NK-92 (cell line): ENCODE results near the gene CFAP20.

ENCODE experiments used
- DNase-seq: peaks from one replicate; lab custom pipeline; 2025; ENCODE audit not compliant: unreplicated experiment; lab: John Stamatoyannopoulos, UW

The CFAP20 gene

GRCh38 chr16:58125041-58125440 is 4.1 kb downstream of the CFAP20 start:
- no peak for DNase-seq

GRCh38 chr16:58124601-58124915 is 4.6 kb downstream of the CFAP20 start:
- no peak for DNase-seq

- DNase-seq = no peak
These were observed 5.1 kb downstream of the CFAP20 start for GRCh38 chr16:58123896-58124600.

- DNase-seq = no peak
These were observed 8.0 kb downstream of the CFAP20 start for GRCh38 chr16:58121132-58121531.

- no peak for DNase-seq
These were observed 8.9 kb downstream of the CFAP20 start for GRCh38 chr16:58120234-58120633.

GRCh38 chr16:58119509-58119845 is 9.7 kb downstream of the CFAP20 start:
- no peak for DNase-seq

GRCh38 chr16:58118801-58119508 is 10.2 kb downstream of the CFAP20 start:
- DNase-seq = no peak

- no peak for DNase-seq
These were observed 12.7 kb downstream of the CFAP20 start for GRCh38 chr16:58116529-58116928.

- DNase-seq = no peak
These were observed 13.1 kb downstream of the CFAP20 start for GRCh38 chr16:58116081-58116480.

- no peak for DNase-seq
These were observed 14.1 kb downstream of the CFAP20 start for GRCh38 chr16:58114827-58115825.

- no peak for DNase-seq
These were observed 17.9 kb downstream of the CFAP20 start for GRCh38 chr16:58111302-58111627.

GRCh38 chr16:58110571-58111301 is 18.4 kb downstream of the CFAP20 start:
- DNase-seq = no peak

- DNase-seq = no peak
These were observed 19.3 kb downstream of the CFAP20 start for GRCh38 chr16:58109881-58110280.

- no peak for DNase-seq
These were observed 19.9 kb downstream of the CFAP20 start for GRCh38 chr16:58109330-58109729.

GRCh38 chr16:58107709-58108108 is 21.5 kb downstream of the CFAP20 start:
- DNase-seq = no peak

GRCh38 chr16:58107228-58107627 is 22.0 kb downstream of the CFAP20 start:
- no peak for DNase-seq

- DNase-seq = no peak
These were observed 23.6 kb downstream of the CFAP20 start for GRCh38 chr16:58105631-58106030.

- no peak for DNase-seq
These were observed 26.4 kb downstream of the CFAP20 start for GRCh38 chr16:58102665-58103392.

- DNase-seq = no peak
These were observed 29.3 kb downstream of the CFAP20 start for GRCh38 chr16:58099956-58100300.

- no peak for DNase-seq
These were observed 29.9 kb downstream of the CFAP20 start for GRCh38 chr16:58099097-58099955.
